Measurements from ENCODE around the gene RTEL1.
"Not testable (repeated sequence)": the region's sequence is repeated elsewhere in the genome, so short reads cannot be mapped to it uniquely, and the experiment has no call there.

The RTEL1 gene

GRCh38 chr20:63730189-63730733 lies 72.1 kb downstream of the RTEL1 start:
- not testable (repeated sequence) for DNase-seq

- DNase-seq: no peak
Observed at GRCh38 chr20:63731410-63731809, 73.3 kb downstream of the RTEL1 start.

GRCh38 chr20:63732118-63733095 lies 74.3 kb downstream of the RTEL1 start:
- no peak for DNase-seq

- DNase-seq: no peak
Observed at GRCh38 chr20:63733117-63733516, 75.0 kb downstream of the RTEL1 start.

DNA sequence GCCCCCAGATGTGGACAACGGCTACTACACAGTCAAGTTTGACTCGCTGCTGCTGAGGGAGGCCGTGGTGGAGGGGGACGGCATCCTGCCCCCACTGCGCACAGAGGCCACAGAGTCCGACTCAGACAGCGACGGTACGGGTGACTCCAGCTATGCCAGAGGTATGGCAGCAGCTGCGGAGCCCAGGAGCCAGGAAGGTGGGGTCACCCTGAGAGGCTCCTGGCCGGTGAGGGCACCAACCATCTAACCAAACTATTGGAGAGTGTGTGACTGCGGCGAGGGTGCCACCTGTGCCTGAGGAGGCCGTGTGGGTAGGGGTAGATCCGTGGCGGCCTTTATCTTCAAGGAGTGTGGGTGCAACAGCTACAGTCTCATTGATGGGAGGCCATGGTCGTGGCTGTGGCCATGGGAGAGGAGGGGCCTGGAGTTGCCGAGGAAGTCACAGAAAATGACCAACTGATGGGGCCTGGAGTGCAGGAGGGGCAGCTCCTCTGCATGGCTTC lies 75.5 kb downstream of the RTEL1 start:
- no peak for DNase-seq

GRCh38 chr20:63734111-63734945 lies 76.2 kb downstream of the RTEL1 start:
- DNase-seq: no peak

- DNase-seq: no peak
Observed at GRCh38 chr20:63734946-63735858, 77.1 kb downstream of the RTEL1 start.

- peak; percentile 70 for DNase-seq
Observed at GRCh38 chr20:63735859-63736718, 78.0 kb downstream of the RTEL1 start, which contains the start of gene LIME1. Gene LIME1 (plus strand): TSS chr20:63736664. CDS start chr20:63737550, 886 bp downstream.

GRCh38 chr20:63736893-63737694 lies 79.0 kb downstream of the RTEL1 start:
- DNase-seq: peak; percentile 54

GRCh38 chr20:63737695-63737944 lies 79.5 kb downstream of the RTEL1 start:
- no peak for DNase-seq

GRCh38 chr20:63737945-63738686 lies 80.0 kb downstream of the RTEL1 start:
- no peak for DNase-seq

DNA sequence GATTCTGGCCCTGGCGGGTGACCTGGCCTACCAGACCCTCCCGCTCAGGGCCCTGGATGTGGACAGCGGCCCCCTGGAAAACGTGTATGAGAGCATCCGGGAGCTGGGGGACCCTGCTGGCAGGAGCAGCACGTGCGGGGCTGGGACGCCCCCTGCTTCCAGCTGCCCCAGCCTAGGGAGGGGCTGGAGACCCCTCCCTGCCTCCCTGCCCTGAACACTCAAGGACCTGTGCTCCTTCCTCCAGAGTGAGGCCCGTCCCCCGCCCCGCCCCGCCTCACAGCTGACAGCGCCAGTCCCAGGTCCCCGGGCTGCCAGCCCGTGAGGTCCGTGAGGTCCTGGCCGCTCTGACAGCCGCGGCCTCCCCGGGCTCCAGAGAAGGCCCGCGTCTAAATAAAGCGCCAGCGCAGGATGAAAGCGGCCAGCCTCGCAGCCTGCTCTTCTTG lies 80.6 kb downstream of the RTEL1 start:
- peak; percentile 51 for DNase-seq

- peak; percentile 57 for DNase-seq
Observed at GRCh38 chr20:63739130-63740069, 81.3 kb downstream of the RTEL1 start, which contains the start of gene SLC2A4RG. Gene SLC2A4RG (plus strand): TSS chr20:63739776. CDS start chr20:63739913, 137 bp downstream.

DNA sequence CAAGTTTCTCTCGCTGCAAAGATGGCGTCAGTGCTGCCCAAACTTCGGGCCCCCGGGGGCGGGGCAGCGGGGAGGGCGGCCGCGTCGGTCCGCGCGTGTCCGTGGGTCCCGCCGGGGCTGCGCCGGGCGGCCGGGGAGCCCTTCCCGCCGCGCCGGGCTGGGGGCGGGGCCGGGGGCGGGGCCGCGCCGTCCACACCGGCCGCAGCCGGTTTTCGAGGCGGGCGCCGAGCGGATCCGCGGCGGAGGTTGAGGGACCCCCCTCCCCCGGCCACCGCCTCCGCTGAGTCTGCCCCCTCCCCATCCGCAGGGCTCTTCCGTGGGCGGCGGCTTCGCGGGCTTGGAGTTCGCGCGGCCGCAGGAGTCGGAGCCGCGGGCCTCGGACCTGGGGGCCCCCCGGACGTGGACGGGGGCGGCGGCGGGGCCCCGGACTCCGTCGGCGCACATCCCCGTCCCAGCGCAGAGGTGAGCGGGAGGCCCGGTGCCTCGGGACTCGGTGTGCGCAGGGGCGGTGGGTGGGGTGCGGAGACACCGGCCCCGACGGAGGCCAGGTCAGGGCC lies 82.0 kb downstream of the RTEL1 start:
- DNase-seq: peak; percentile 53

DNA sequence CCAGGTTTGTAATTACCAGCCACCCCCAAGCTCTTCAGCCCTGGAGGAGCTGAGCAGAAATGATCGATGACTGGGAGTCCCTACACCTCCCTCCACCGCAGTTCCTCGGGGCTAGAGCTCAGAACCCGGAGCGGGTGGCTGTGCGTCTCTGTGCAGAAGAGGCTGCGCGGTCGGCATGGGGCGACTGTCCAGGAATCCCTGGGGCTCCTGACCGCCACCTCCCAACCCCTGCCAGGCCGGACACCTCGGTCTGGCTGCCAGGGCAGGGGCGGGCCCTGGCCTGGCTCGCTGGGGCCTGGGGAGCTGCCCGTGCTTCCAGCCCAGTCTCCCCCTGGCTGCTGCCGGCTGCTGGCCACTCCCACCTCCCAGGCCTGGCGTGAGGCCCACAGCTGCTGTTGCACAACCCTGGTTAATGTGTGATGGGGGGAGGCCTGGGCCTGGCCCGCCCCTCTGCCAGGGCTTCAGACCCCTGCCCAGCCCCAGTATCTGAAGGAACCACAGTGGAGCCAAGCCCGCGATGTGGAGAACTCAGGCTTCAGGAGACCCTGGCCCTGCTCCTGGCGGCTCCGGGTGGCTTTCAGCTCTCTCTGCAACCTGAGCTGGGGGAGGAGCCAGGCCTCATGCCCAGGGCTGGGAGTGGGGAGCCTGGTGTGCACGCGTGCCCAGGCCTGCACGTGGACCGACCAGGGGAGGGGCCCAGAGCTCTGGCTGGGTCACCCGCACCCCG lies 82.7 kb downstream of the RTEL1 start:
- DNase-seq: no peak

GRCh38 chr20:63741354-63741675 lies 83.2 kb downstream of the RTEL1 start:
- no peak for DNase-seq
